NCI-H510A treated with DMSO at 0.1 percent for 48 hours (cell line): Measurements from ENCODE around the gene GPR137.
"Not testable (repeated sequence)": the region's sequence is repeated elsewhere in the genome, so short reads cannot be mapped to it uniquely, and the experiment has no call there.

ENCODE experiments used
- DNase-seq: peaks from one replicate; lab custom pipeline; 2025; lab: John Stamatoyannopoulos, UW

The GPR137 gene

GRCh38 chr11:64304316-64305072 lies 18.8 kb downstream of the GPR137 start:
- DNase-seq = peak; percentile 91

GRCh38 chr11:64305075-64305690 lies 19.5 kb downstream of the GPR137 start, which contains the start of gene ESRRA:
Gene ESRRA, plus strand, starts transcription at chr11:64305524. Its CDS starts 1,656 bp downstream, at chr11:64307180.
- peak; percentile 99 for DNase-seq

GRCh38 chr11:64305691-64306562 lies 20.3 kb downstream of the GPR137 start:
- peak; percentile 56 for DNase-seq

- DNase-seq = no peak
Measured at GRCh38 chr11:64306563-64306875, 20.9 kb downstream of the GPR137 start.

GRCh38 chr11:64306876-64307622 lies 21.4 kb downstream of the GPR137 start:
- DNase-seq = no peak

GRCh38 chr11:64307795-64308194 lies 22.1 kb downstream of the GPR137 start:
- not testable (repeated sequence) for DNase-seq

GRCh38 chr11:64312947-64313346 lies 27.3 kb downstream of the GPR137 start:
- no peak for DNase-seq

- DNase-seq = no peak
Measured at GRCh38 chr11:64313491-64314145, 28.0 kb downstream of the GPR137 start.

- no peak for DNase-seq
Measured at GRCh38 chr11:64314146-64314804, 28.6 kb downstream of the GPR137 start.

GRCh38 chr11:64314805-64315561 lies 29.3 kb downstream of the GPR137 start:
- DNase-seq = no peak

- not testable (repeated sequence) for DNase-seq
Measured at GRCh38 chr11:64315667-64316526, 30.2 kb downstream of the GPR137 start.

- DNase-seq = no peak
Measured at GRCh38 chr11:64316672-64317324, 31.1 kb downstream of the GPR137 start.

GRCh38 chr11:64317325-64317960 lies 31.8 kb downstream of the GPR137 start, which contains the start of gene TRMT112:
Gene TRMT112, minus strand, starts transcription at chr11:64317559. Its CDS starts 33 bp downstream, at chr11:64317526.
- peak; percentile 97 for DNase-seq

- DNase-seq = peak; percentile 92
Measured at GRCh38 chr11:64317961-64318765, 32.5 kb downstream of the GPR137 start, which contains the start of gene PRDX5. Gene PRDX5, plus strand, starts transcription at chr11:64318121. Its CDS starts 95 bp downstream, at chr11:64318216.

GRCh38 chr11:64318766-64319761 lies 33.4 kb downstream of the GPR137 start:
- DNase-seq = no peak

- no peak for DNase-seq
Measured at GRCh38 chr11:64320556-64320955, 34.9 kb downstream of the GPR137 start.
